ENCODE measurements around the gene EXD1. TPM values are rescaled to one million over a fixed set of nuclear protein-coding genes. Genes with fewer than 3 reads are reported as not detected.

Gene EXD1
- total and polyA plus RNA-seq, 8 donors = not detected

GRCh38 chr15:41153733-41154132, 76.8 kb downstream of the EXD1 start:
- Histone ChIP-seq H3K27ac (no peak overlapping the region), H3K4me3 (no peak overlapping the region), H3K36me3 (no peaks in the 10 kb centered on the region), H3K4me1 (peaks cover 0 to 20% (median 7%) of the 10 kb centered on the region in 4 donors), H3K27me3 (no peaks in the 10 kb centered on the region), H3K9me3 (no peaks in the 10 kb centered on the region)
- intact Hi-C loops (cut with DNase I; ENCODE audit: low total_unique reads) = no loop called here
- 87 to 100% (median 96%) methylated on average over 4 to 5 of the region's 5 CpGs for WGBS, 5 donors
- TF ChIP-seq EP300 (IDR thresholded peaks at IDR 0.05) (no peak), POLR2AphosphoS5 (IDR thresholded peaks at IDR 0.05) (no peak), POLR2A (IDR thresholded peaks at IDR 0.05) (no peak), CTCF (IDR thresholded peaks at IDR 0.05) (no peak)
- DNase-seq = no peak

- Histone ChIP-seq H3K9me3 (no peaks in the 10 kb centered on the region), H3K36me3 (no peaks in the 10 kb centered on the region), H3K4me1 (peaks cover 0 to 20% (median 7%) of the 10 kb centered on the region in 4 donors), H3K27me3 (no peaks in the 10 kb centered on the region), H3K4me3 (no peak overlapping the region), H3K27ac (no peak overlapping the region)
- TF ChIP-seq POLR2A (IDR thresholded peaks at IDR 0.05) = no peak
- TF ChIP-seq EP300 (IDR thresholded peaks at IDR 0.05) = no peak
- no peak for TF ChIP-seq CTCF (IDR thresholded peaks at IDR 0.05)
- TF ChIP-seq POLR2AphosphoS5 (IDR thresholded peaks at IDR 0.05) = no peak
- no peak for DNase-seq
- WGBS, 5 donors = 97 to 98% (median 97%) methylated on average over 23 to 37 of the region's 37 CpGs
- intact Hi-C loops (cut with DNase I; ENCODE audit: low total_unique reads) = no loop called here
These were observed 79.0 kb downstream of the EXD1 start for GRCh38 chr15:41151451-41152005.

GRCh38 chr15:41150279-41150678, 80.3 kb downstream of the EXD1 start:
- H3K27ac ChIP-seq = no peak overlapping the region

GRCh38 chr15:41148065-41148464, 82.5 kb downstream of the EXD1 start:
- intact Hi-C loops (cut with DNase I; ENCODE audit: low total_unique reads) = no loop called here
- Histone ChIP-seq H3K36me3 (no peaks in the 10 kb centered on the region), H3K9me3 (no peaks in the 10 kb centered on the region), H3K4me3 (no peak overlapping the region), H3K4me1 (peaks cover 0 to 20% (median 7%) of the 10 kb centered on the region in 4 donors), H3K27me3 (no peaks in the 10 kb centered on the region), H3K27ac (no peak overlapping the region)
- no peak for DNase-seq
- 64 to 74% (median 66%) methylated on average over 2 of the region's 2 CpGs for WGBS, 5 donors
- TF ChIP-seq CTCF (IDR thresholded peaks at IDR 0.05) (no peak), POLR2AphosphoS5 (IDR thresholded peaks at IDR 0.05) (no peak), POLR2A (IDR thresholded peaks at IDR 0.05) (no peak), EP300 (IDR thresholded peaks at IDR 0.05) (no peak)

More at GRCh38 chr15:41150279-41150678, 80.3 kb downstream of the EXD1 start:
- intact Hi-C loops (cut with DNase I; ENCODE audit: low total_unique reads) = no loop called here
- no peaks in the 10 kb centered on the region for H3K27me3 ChIP-seq
- H3K4me3 ChIP-seq = no peak overlapping the region
- 41 to 71% (median 47%) methylated on average over 4 of the region's 4 CpGs for WGBS, 5 donors
- DNase-seq = no peak
- H3K36me3 ChIP-seq = no peaks in the 10 kb centered on the region
- TF ChIP-seq POLR2AphosphoS5 (IDR thresholded peaks at IDR 0.05) (no peak), CTCF (IDR thresholded peaks at IDR 0.05) (no peak), POLR2A (IDR thresholded peaks at IDR 0.05) (no peak), EP300 (IDR thresholded peaks at IDR 0.05) (no peak)
- no peaks in the 10 kb centered on the region for H3K9me3 ChIP-seq
- peaks cover 0 to 20% (median 7%) of the 10 kb centered on the region in 4 donors for H3K4me1 ChIP-seq
